HCT116 (cell line): ENCODE measurements around the gene SORCS2. TPM values are rescaled to one million over a fixed set of nuclear protein-coding genes. Genes with fewer than 3 reads are reported as not detected.

Source experiments
- ATAC-seq: fragments of 200-7000 bp; cut with Tn5 transposase; 2 replicates; pipeline ENCODE4 v1.9.1; 2020; ENCODE audit warnings: mild to moderate bottlenecking, moderate library complexity
- BruUV-seq: library from RNA; stranded (reverse); fragments of 400-500 nt; replicated peaks from 2 replicates; lab custom pipeline; 2021; lab: Mats Ljungman, UMichigan
- CTCF ChIA-PET: fragments of 300-600 bp; sonication (Branson Sonifier 250); formaldehyde crosslinking; loops from one replicate; lab custom pipeline; 2021; ENCODE audit warnings: antibody characterized with exemption; lab: Charles Lee
- POLR2A ChIA-PET: fragments of 300-600, 350-600 bp; sonication (Branson Sonifier 250); formaldehyde crosslinking; loops from one replicate; lab custom pipeline; 2021; ENCODE audit warnings: antibody characterized with exemption; lab: Charles Lee
- RAD21 ChIA-PET, 2 experiments: fragments of 300-600 bp; sonication (Branson Sonifier 250); formaldehyde crosslinking; loops; one replicate each; lab custom pipeline; 2023; ENCODE audit warnings: low total read pairs in 2 of 2; ENCODE audit not compliant: uncharacterized antibody in 2 of 2, unreplicated experiment in 2 of 2, low non-redundant PET in 1 of 2; lab: Charles Lee
- DNase-seq: peaks from one replicate; pipeline ENCODE4 v3.0.0-alpha.2; 2010; ENCODE audit warnings: low read depth, low spot score
- H2AFZ ChIP-seq: fragments of 200-600 bp; shearing (Covaris generic), sonication (generic); 2 replicates; pipeline ENCODE4 v1.6.1; 2017; ENCODE audit warnings: low read depth, mixed run types, mixed read lengths, antibody characterized with exemption, low read length; ENCODE audit not compliant: poor library complexity, severe bottlenecking
- H3K27ac ChIP-seq: 2 replicates; pipeline ENCODE4 v1.5.1; 2012; ENCODE audit warnings: low read depth, low read length
- H3K27me3 ChIP-seq: fragments of 200-600 bp; sonication (generic); 2 replicates; pipeline ENCODE4 v1.6.1; 2016; ENCODE audit warnings: mixed run types, low read length, mixed read lengths; ENCODE audit not compliant: insufficient read depth
- H3K36me3 ChIP-seq, 2 experiments: fragments of 200-500 bp in 1 of 2; fragments of 200-600 bp in 1 of 2; sonication (Bioruptor generic) in 1 of 2; sonication (generic) in 1 of 2; 2 replicates each; pipeline versions ENCODE4 v1.5.1 to v1.6.1; 2014 to 2016; ENCODE audit warnings: low read length in 2 of 2, inconsistent platforms in 1 of 2, mixed read lengths in 1 of 2, mixed run types in 1 of 2; ENCODE audit not compliant: insufficient read depth in 2 of 2, control insufficient read depth in 1 of 2
- H3K4me1 ChIP-seq, 2 experiments: fragments of 200-600 bp in 1 of 2; sonication (generic) in 1 of 2; 2 replicates each; pipeline versions ENCODE4 v1.5.1 to v1.6.1; 2012 to 2017; ENCODE audit warnings: low read length in 2 of 2, inconsistent platforms in 1 of 2, mild to moderate bottlenecking in 1 of 2, mixed read lengths in 1 of 2, mixed run types in 1 of 2, moderate library complexity in 1 of 2; ENCODE audit not compliant: insufficient read depth in 2 of 2, control insufficient read depth in 1 of 2
- H3K4me2 ChIP-seq: fragments of 200-600 bp; sonication (generic); 2 replicates; pipeline ENCODE4 v1.6.1; 2017; ENCODE audit warnings: mixed run types, low read length, mixed read lengths
- H3K4me3 ChIP-seq, 2 experiments: fragments of 200-600 bp in 1 of 2; sonication (generic) in 1 of 2; replicated peaks in 1 of 2; 2 replicates each; pipeline ENCODE4 v1.5.1; 2011 to 2016; ENCODE audit warnings: low read length in 2 of 2, control low read depth in 1 of 2, low read depth in 1 of 2, mild to moderate bottlenecking in 1 of 2, mixed read lengths in 1 of 2, mixed run types in 1 of 2
- H3K79me2 ChIP-seq: fragments of 200-600 bp; sonication (generic); 2 replicates; pipeline ENCODE4 v1.6.1; 2017; ENCODE audit warnings: mild to moderate bottlenecking, mixed run types, low read length, moderate library complexity, mixed read lengths; ENCODE audit not compliant: insufficient read depth
- H3K9ac ChIP-seq: fragments of 200-600 bp; sonication (generic); 2 replicates; pipeline ENCODE4 v1.6.1; 2016; ENCODE audit warnings: low read length, mixed read lengths
- H3K9me2 ChIP-seq: fragments of 200-600 bp; sonication (generic), shearing (Covaris generic); 2 replicates; pipeline ENCODE4 v1.6.1; 2017; ENCODE audit warnings: mixed run types, mild to moderate bottlenecking, moderate library complexity; ENCODE audit not compliant: insufficient read depth
- H3K9me3 ChIP-seq, 2 experiments: fragments of 200-500 bp in 1 of 2; fragments of 200-600 bp in 1 of 2; sonication (Bioruptor generic) in 1 of 2; sonication (generic) in 1 of 2; 2 replicates each; pipeline ENCODE4 v1.6.1; 2014 to 2017; ENCODE audit warnings: low read length in 2 of 2, mixed read lengths in 2 of 2, inconsistent platforms in 1 of 2, low read depth in 1 of 2, mild to moderate bottlenecking in 1 of 2, mixed run types in 1 of 2, moderate library complexity in 1 of 2; ENCODE audit not compliant: control insufficient read depth in 1 of 2, insufficient read depth in 1 of 2
- H4K20me1 ChIP-seq: fragments of 200-600 bp; sonication (generic), shearing (Covaris generic); 2 replicates; pipeline ENCODE4 v1.6.1; 2017; ENCODE audit warnings: mixed run types, mild to moderate bottlenecking, moderate library complexity; ENCODE audit not compliant: insufficient read depth
- CBX3 ChIP-seq: IDR thresholded peaks from 2 replicates; pipeline ENCODE4 v1.6.1; 2012; ENCODE audit warnings: low read depth
- EGR1 ChIP-seq: IDR thresholded peaks from 2 replicates; pipeline ENCODE4 v1.6.1; 2012; ENCODE audit warnings: low read depth
- ELF1 ChIP-seq: IDR thresholded peaks from 2 replicates; pipeline ENCODE4 v1.6.1; 2012; ENCODE audit warnings: low read depth, borderline replicate concordance
- EZH2 ChIP-seq: fragments of 200-600 bp; sonication (generic); IDR thresholded peaks from 2 replicates; pipeline ENCODE4 v1.6.1; 2017; ENCODE audit warnings: antibody characterized with exemption, mixed run types
- FOSL1 ChIP-seq: IDR thresholded peaks from 2 replicates; pipeline ENCODE4 v1.6.1; 2012; ENCODE audit warnings: low read depth
- POLR2A ChIP-seq: IDR thresholded peaks from 2 replicates; pipeline ENCODE4 v1.7.0; 2011; ENCODE audit warnings: borderline replicate concordance; ENCODE audit not compliant: insufficient read depth, insufficient read length; ENCODE audit errors: extremely low read depth
- POLR2AphosphoS5 ChIP-seq: IDR thresholded peaks from 2 replicates; pipeline ENCODE4 v1.6.1; 2011; ENCODE audit warnings: mild to moderate bottlenecking, low read depth, low read length, moderate library complexity
- RAD21 ChIP-seq: IDR thresholded peaks from 2 replicates; pipeline ENCODE4 v1.6.1; 2012; ENCODE audit warnings: low read depth, mild to moderate bottlenecking
- SIN3A ChIP-seq: IDR thresholded peaks from 2 replicates; pipeline ENCODE4 v1.6.1; 2012; ENCODE audit warnings: low read depth
- SRF ChIP-seq: IDR thresholded peaks from 2 replicates; pipeline ENCODE4 v1.6.1; 2012; ENCODE audit warnings: low read depth
- TCF7L2 ChIP-seq: IDR thresholded peaks from 2 replicates; pipeline ENCODE4 v1.7.0; 2011; ENCODE audit warnings: borderline replicate concordance, inconsistent platforms; ENCODE audit not compliant: insufficient read depth, insufficient read length; ENCODE audit errors: extremely low read depth
- YY1 ChIP-seq: IDR thresholded peaks from 2 replicates; pipeline ENCODE4 v1.6.1; 2011; ENCODE audit warnings: low read length, low read depth, moderate library complexity, mild to moderate bottlenecking; ENCODE audit not compliant: insufficient replicate concordance; ENCODE audit errors: extremely low read depth
- ZNF274 ChIP-seq: fragments of 200-500 bp; sonication (Bioruptor generic); IDR thresholded peaks from 2 replicates; pipeline ENCODE4 v1.6.1; 2014; ENCODE audit warnings: mild to moderate bottlenecking, low read depth, low read length, inconsistent platforms
- intact Hi-C: fragments of 100-400 bp; cut with micrococcal nuclease; formaldehyde crosslinking; loops from 2 replicates; pipeline ENCODE4 v1.10.0; 2022
- total RNA-seq: library from RNA; stranded (reverse); gene quantifications from one replicate; pipeline ENCODE4 v1.2.1, GENCODE V29; 2021; ENCODE audit not compliant: unreplicated experiment
- TF ChIP-seq, protein P1 (sequence below): IDR thresholded peaks from 2 replicates; pipeline ENCODE4 v1.6.1; 2012
- TF ChIP-seq, protein P2 (sequence below): IDR thresholded peaks from 2 replicates; pipeline ENCODE4 v1.6.1; 2011; ENCODE audit warnings: mild to moderate bottlenecking, low read length, moderate library complexity; ENCODE audit not compliant: insufficient replicate concordance; ENCODE audit errors: extremely low read depth
- TF ChIP-seq, protein P3 (sequence below): IDR thresholded peaks from 2 replicates; pipeline ENCODE4 v1.6.1; 2012
- TF ChIP-seq, protein P4 (sequence below), 3 experiments: fragments of 200-600 bp in 1 of 3; sonication (generic) in 1 of 3; IDR thresholded peaks in 2 of 3; conservative IDR thresholded peaks in 1 of 3; 2 replicates each; pipeline ENCODE4 v1.5.1; 2012 to 2017; ENCODE audit warnings: low read depth in 2 of 3, low read length in 2 of 3, antibody characterized with exemption in 1 of 3, borderline replicate concordance in 1 of 3, control low read depth in 1 of 3, mild to moderate bottlenecking in 1 of 3, mixed read lengths in 1 of 3, mixed run types in 1 of 3, moderate library complexity in 1 of 3; ENCODE audit not compliant: insufficient read depth in 1 of 3

SORCS2 gene
- total RNA-seq, 1 experiment from 2014 or later: 0.37 TPM

DNA sequence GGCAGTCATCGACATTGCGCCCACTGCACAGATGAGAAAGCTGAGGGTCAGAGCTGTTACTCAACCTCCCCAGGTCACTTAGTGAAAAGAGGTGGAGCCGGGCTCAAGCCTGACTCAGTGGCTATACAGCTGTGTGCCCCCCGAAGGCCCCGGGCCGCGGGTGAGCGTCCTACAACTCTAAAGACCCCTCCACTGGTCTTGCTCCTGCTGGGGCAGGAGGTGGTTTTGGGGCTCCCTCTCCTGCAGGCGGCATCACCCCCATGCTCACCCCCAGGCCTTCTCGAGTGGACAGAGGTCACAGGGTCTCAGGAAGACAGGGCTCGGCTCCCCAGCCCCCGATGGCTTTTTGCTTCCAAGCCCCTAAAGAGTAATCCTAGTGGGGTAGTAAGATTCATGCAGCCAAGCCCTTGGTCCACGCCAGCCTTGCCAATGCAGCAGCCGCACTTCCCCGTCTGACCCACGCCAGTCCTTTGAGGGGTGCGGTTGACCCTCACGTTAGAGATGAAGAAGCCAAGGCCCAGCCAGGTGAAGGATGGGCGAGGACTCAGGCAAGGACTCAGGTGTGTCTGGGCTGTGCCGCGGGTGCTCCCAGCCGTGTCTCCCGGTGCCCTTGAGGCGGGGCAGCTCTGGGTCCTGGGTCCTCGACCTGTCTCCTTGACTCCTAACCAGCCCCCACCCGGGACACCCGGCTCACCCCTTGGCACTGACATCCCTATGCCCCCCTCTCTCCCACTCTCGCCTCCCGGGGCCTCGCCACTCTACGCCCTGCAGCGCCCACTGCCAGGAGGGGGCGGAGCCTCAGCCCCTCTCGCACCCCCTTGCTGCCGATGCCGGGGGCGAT lies 547.0 kb downstream of the SORCS2 start:
- POLR2A ChIA-PET: no interaction called here
- Histone ChIP-seq H4K20me1 (no peaks in the 10 kb centered on the region), H3K27ac (no peak overlapping the region), H3K4me3 (no peak overlapping the region), H3K4me2 (no peak overlapping the region), H3K9ac (no peak overlapping the region), H3K9me3 (no peaks in the 10 kb centered on the region), H3K36me3 (no peaks in the 10 kb centered on the region), H3K79me2 (no peaks in the 10 kb centered on the region), H3K27me3 (no peaks in the 10 kb centered on the region), H3K9me2 (no peaks in the 10 kb centered on the region), H3K4me1 (no peaks in the 10 kb centered on the region), H2AFZ (no peak overlapping the region)
- RAD21 ChIA-PET: no interaction called here
- intact Hi-C loops: no loop called here
- ATAC-seq: no peak
- BruUV-seq: no TSS peak
- CTCF ChIA-PET: no interaction called here
- TF ChIP-seq RAD21 (no peak), POLR2AphosphoS5 (no peak), FOSL1 (no peak), YY1 (no peak), POLR2A (no peak), SIN3A (no peak), EZH2 (no peak), ELF1 (no peak), CBX3 (no peak), ZNF274 (no peak), TCF7L2 (no peak), SRF (no peak), EGR1 (no peak)
- TF ChIP-seq, protein P1, sequence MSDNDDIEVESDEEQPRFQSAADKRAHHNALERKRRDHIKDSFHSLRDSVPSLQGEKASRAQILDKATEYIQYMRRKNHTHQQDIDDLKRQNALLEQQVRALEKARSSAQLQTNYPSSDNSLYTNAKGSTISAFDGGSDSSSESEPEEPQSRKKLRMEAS: no peak
- TF ChIP-seq, protein P2, sequence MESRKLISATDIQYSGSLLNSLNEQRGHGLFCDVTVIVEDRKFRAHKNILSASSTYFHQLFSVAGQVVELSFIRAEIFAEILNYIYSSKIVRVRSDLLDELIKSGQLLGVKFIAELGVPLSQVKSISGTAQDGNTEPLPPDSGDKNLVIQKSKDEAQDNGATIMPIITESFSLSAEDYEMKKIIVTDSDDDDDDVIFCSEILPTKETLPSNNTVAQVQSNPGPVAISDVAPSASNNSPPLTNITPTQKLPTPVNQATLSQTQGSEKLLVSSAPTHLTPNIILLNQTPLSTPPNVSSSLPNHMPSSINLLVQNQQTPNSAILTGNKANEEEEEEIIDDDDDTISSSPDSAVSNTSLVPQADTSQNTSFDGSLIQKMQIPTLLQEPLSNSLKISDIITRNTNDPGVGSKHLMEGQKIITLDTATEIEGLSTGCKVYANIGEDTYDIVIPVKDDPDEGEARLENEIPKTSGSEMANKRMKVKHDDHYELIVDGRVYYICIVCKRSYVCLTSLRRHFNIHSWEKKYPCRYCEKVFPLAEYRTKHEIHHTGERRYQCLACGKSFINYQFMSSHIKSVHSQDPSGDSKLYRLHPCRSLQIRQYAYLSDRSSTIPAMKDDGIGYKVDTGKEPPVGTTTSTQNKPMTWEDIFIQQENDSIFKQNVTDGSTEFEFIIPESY: no peak
- TF ChIP-seq, protein P3, sequence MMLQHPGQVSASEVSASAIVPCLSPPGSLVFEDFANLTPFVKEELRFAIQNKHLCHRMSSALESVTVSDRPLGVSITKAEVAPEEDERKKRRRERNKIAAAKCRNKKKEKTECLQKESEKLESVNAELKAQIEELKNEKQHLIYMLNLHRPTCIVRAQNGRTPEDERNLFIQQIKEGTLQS: no peak
- TF ChIP-seq, protein P4, sequence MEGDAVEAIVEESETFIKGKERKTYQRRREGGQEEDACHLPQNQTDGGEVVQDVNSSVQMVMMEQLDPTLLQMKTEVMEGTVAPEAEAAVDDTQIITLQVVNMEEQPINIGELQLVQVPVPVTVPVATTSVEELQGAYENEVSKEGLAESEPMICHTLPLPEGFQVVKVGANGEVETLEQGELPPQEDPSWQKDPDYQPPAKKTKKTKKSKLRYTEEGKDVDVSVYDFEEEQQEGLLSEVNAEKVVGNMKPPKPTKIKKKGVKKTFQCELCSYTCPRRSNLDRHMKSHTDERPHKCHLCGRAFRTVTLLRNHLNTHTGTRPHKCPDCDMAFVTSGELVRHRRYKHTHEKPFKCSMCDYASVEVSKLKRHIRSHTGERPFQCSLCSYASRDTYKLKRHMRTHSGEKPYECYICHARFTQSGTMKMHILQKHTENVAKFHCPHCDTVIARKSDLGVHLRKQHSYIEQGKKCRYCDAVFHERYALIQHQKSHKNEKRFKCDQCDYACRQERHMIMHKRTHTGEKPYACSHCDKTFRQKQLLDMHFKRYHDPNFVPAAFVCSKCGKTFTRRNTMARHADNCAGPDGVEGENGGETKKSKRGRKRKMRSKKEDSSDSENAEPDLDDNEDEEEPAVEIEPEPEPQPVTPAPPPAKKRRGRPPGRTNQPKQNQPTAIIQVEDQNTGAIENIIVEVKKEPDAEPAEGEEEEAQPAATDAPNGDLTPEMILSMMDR (IDR thresholded peaks at IDR 0.05 in 2 of 3, conservative IDR thresholded peaks at IDR 0.05 in 1 of 3; ENCODE audit: borderline replicate concordance in 1 of 3, insufficient read depth in 1 of 3, low read depth in 2 of 3, low read length in 2 of 3): no peak
- DNase-seq: no peak
